GM12878 (cell line): ENCODE measurements around the gene CDC16. TPM values are rescaled to one million over a fixed set of nuclear protein-coding genes. Genes with fewer than 3 reads are reported as not detected.

ENCODE experiments used
- ATAC-seq: fragments of 200-7000 bp; cut with Tn5 transposase; 3 replicates; pipeline ENCODE4 v1.9.1; 2020; ENCODE audit warnings: mild to moderate bottlenecking, moderate library complexity
- BruUV-seq: library from RNA; stranded (reverse); fragments of 400-500 nt; replicated peaks from 2 replicates; lab custom pipeline; 2021; lab: Mats Ljungman, UMichigan
- CTCF ChIA-PET: fragments of 300-600 bp; sonication (Branson Sonifier 250); formaldehyde crosslinking; extraction: SDS; loops from one replicate; lab custom pipeline; 2021; ENCODE audit warnings: inconsistent platforms; lab: Yijun Ruan, JAX
- POLR2A ChIA-PET: fragments of 350-600 bp; formaldehyde crosslinking; extraction: SDS; loops from one replicate; lab custom pipeline; 2021; ENCODE audit warnings: inconsistent platforms; lab: Charles Lee
- RAD21 ChIA-PET: fragments of 300-600 bp; sonication (Branson Sonifier 250); formaldehyde crosslinking; loops from one replicate; lab custom pipeline; 2023; ENCODE audit warnings: antibody characterized with exemption; ENCODE audit not compliant: unreplicated experiment; lab: Charles Lee
- SMC1A ChIA-PET: fragments of 300-600 bp; sonication (Branson Sonifier 250); formaldehyde crosslinking; loops from one replicate; lab custom pipeline; 2023; ENCODE audit not compliant: unreplicated experiment, uncharacterized antibody; lab: Charles Lee
- DNase-seq: peaks from one replicate; pipeline ENCODE4 v3.0.0-alpha.2; 2011; ENCODE audit warnings: low read depth, low spot score
- FAIRE-seq: peaks from 3 replicates; lab custom pipeline; 2011; peaks lifted over from hg19 to GRCh38; lab: Jason Lieb, UNC
- H2AFZ ChIP-seq: 2 replicates; pipeline ENCODE4 v1.6.0; 2011; ENCODE audit warnings: low read depth, low read length, control low read depth; ENCODE audit not compliant: control insufficient read depth
- H3K27ac ChIP-seq: 2 replicates; pipeline ENCODE4 v1.5.1; 2011; ENCODE audit warnings: control low read depth; ENCODE audit not compliant: control insufficient read depth, insufficient read depth
- H3K27me3 ChIP-seq, 2 experiments: replicated peaks in 1 of 2; 2 replicates each; pipeline versions ENCODE4 v1.6.0 to v1.6.1; 2011; ENCODE audit warnings: low read length in 1 of 2; ENCODE audit not compliant: control insufficient read depth in 2 of 2, insufficient read depth in 2 of 2
- H3K36me3 ChIP-seq, 2 experiments: 2 replicates each; pipeline ENCODE4 v1.5.1; 2011; ENCODE audit warnings: low read length in 1 of 2; ENCODE audit not compliant: control insufficient read depth in 2 of 2, insufficient read depth in 2 of 2
- H3K4me1 ChIP-seq: 2 replicates; pipeline ENCODE4 v1.6.1; 2011; ENCODE audit warnings: mild to moderate bottlenecking, low read length, moderate library complexity, mixed read lengths; ENCODE audit not compliant: control insufficient read depth, insufficient read depth
- H3K4me2 ChIP-seq: 2 replicates; pipeline ENCODE4 v1.6.0; 2011; ENCODE audit warnings: control low read depth; ENCODE audit not compliant: control insufficient read depth, insufficient read depth
- H3K4me3 ChIP-seq: fragments of 200-600 bp; sonication (generic); 2 replicates; pipeline ENCODE4 v1.5.1; 2016
- H3K79me2 ChIP-seq: 2 replicates; pipeline ENCODE4 v1.6.0; 2011; ENCODE audit warnings: low read length; ENCODE audit not compliant: control insufficient read depth, insufficient read depth
- H3K9ac ChIP-seq: 2 replicates; pipeline ENCODE4 v1.8.0; 2011; ENCODE audit warnings: low read length, control low read depth, mixed read lengths; ENCODE audit not compliant: control insufficient read depth, insufficient read depth
- H3K9me3 ChIP-seq: replicated peaks from 3 replicates; pipeline ENCODE4 v1.5.1; 2011; ENCODE audit warnings: mild to moderate bottlenecking, low read length; ENCODE audit not compliant: control insufficient read depth, insufficient read depth
- H4K20me1 ChIP-seq: 2 replicates; pipeline ENCODE4 v1.6.0; 2011; ENCODE audit not compliant: control insufficient read depth, insufficient read depth
- IKZF1 ChIP-seq: fragments of 450-650 bp; conservative IDR thresholded peaks from 2 replicates; pipeline ENCODE4 v1.6.1; 2017; ENCODE audit warnings: antibody characterized with exemption, mild to moderate bottlenecking
- WRNIP1 ChIP-seq: IDR thresholded peaks from 2 replicates; pipeline ENCODE4 v1.6.1; 2011; ENCODE audit warnings: low read depth, low read length, improper control_type of control experiment, borderline replicate concordance
- WGBS: methylation state at CpG from one replicate; pipeline ENCODE4 v1.1.6; 2016; ENCODE audit warnings: low lambda C conversion rate; ENCODE audit not compliant: insufficient replicate concordance, insufficient coverage; ENCODE audit errors: missing lambda C conversion rate; 5-methylcytosine and 5-hydroxymethylcytosine counted together
- in situ Hi-C: fragments of 300-500 bp; cut with MboI; formaldehyde crosslinking; loops from 9 replicates; pipeline ENCODE4 v1.14.3; 2018; ENCODE audit warnings: mixed read lengths
- intact Hi-C: fragments of 100-400 bp; cut with micrococcal nuclease; formaldehyde crosslinking; loops from one replicate; pipeline ENCODE4 v1.14.2; 2022; ENCODE audit not compliant: unreplicated experiment
- polyA plus RNA-seq, 11 experiments: library from polyadenylated mRNA; depleted of rRNA in 4 of 11; unstranded in 6 of 11; stranded (reverse) in 5 of 11; fragments of >200 nt; fragmentation: Nextera tagmentation in 4 of 11; fragmentation: Illumina TruSeq in 1 of 11; extraction: Ambion mirVana in 4 of 11; extraction: Trizol in 1 of 11; gene quantifications; 1 replicate in 1 of 11; 2 replicates in 10 of 11; pipeline versions ENCODE4 v1.2.1 to v1.2.3, GENCODE V29; 2011 to 2016; ENCODE audit warnings: inconsistent platforms in 2 of 11, missing spikeins in 2 of 11, low read depth in 1 of 11
- total RNA-seq, 4 experiments: library from RNA; depleted of rRNA in 3 of 4; stranded (reverse); fragments of >200 nt in 3 of 4; fragmentation: Illumina TruSeq in 1 of 4; extraction: Trizol in 1 of 4; gene quantifications; 2 replicates each; pipeline versions ENCODE4 v1.2.1 to v1.2.3, GENCODE V29; 2013 to 2021
- TF ChIP-seq, protein P1 (sequence below): fragments of 450-650 bp; IDR thresholded peaks from 2 replicates; pipeline ENCODE4 v1.6.1; 2017; ENCODE audit warnings: low read depth, mild to moderate bottlenecking, moderate library complexity

CDC16 gene
- total and polyA plus RNA-seq, 10 of the 15 experiments (the other 5 are each of a cell fraction or from before 2014, with no cell fraction given) = 15.4 to 92.9 (median 31.4) TPM

DNA sequence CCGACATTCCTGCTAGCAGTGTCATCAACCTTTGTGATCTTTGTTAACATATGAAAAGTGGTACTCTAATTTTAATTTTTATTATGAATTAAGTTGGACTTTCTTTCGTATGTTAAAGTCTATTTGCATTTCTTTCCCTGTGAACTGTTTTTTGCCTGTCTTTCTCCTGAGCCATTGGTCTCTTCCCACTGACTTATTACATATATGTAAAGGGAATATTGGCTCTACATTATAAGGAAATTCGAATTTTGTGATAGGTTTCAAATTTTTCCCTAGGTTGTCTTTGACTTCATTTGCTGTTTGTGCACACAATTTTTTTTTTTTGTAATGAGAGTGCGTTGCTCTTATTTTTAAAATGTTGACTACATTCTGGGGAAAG is 442 bp upstream of the CDC16 start:
- no peak for TF ChIP-seq IKZF1
- Histone ChIP-seq H3K4me1 (no peaks in the 10 kb centered on the region), H3K27ac (no peak overlapping the region), H3K79me2 (peaks cover 22% of the 10 kb centered on the region), H2AFZ (peak overlapping the region; percentile 85), H3K27me3 (0 out of 4 replicates have a peak, but pooled peaks cover 0 to 6% of the 10 kb centered on the region in 2 experiments), H3K9me3 (no peaks in the 10 kb centered on the region), H4K20me1 (no peaks in the 10 kb centered on the region), H3K4me2 (peak overlapping the region; percentile 34), H3K36me3 (peaks cover 2 to 17% of the 10 kb centered on the region in 2 experiments; a peak in 3 of 4 replicates), H3K4me3 (peak overlapping the region; percentile 97; the same call in 1 of the 2 replicates), H3K9ac (no peak overlapping the region)
- intact Hi-C loops (loop anchor here (2.0 kb wide), 1 partner anchor 47 kb away; the partner anchor contains the start of gene UPF3A), in situ Hi-C loops (no loop called here)
- FAIRE-seq = no peak
- no peak for ATAC-seq
- CTCF ChIA-PET = no interaction called here
- BruUV-seq = no TSS peak
- RAD21 ChIA-PET = no interaction called here
- WGBS = 73% methylated on average over 4 of the region's 4 CpGs
- SMC1A ChIA-PET = no interaction called here
- POLR2A ChIA-PET = no interaction called here
- DNase-seq = no peak

DNA sequence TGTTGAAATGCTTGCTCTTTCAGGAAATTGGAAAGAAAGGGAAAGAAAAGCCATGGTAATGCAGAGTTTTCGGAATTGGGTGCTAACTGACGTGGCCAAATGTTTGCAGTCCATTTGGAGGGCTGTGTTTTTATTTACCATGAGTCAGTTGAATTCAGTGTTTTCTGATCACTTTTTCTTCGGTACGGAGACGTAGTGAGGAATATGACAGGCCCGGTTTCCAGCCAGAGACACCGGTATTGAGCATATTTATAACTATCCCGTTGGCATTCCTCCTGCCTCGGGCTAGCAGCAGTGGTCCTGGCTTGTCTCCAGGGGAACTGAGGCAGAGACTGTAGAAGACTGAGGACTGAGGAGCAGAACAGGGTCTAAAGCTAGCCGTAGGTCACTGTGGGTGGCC is 1.0 kb downstream of the CDC16 start:
- POLR2A ChIA-PET = interaction anchor here (0.9 kb wide), 1 partner anchor 44 kb away, joined by 4 read pairs; no protein-coding TSS in a partner anchor
- no peaks in the 10 kb centered on the region for H3K9me3 ChIP-seq
- H3K4me2 ChIP-seq = peak overlapping the region; percentile 95
- 14% methylated on average over 10 of the region's 10 CpGs for WGBS
- RAD21 ChIA-PET = interaction anchor here (1.0 to 1.4 kb wide), 3 partner anchors 13 to 84 kb away, joined by 3 to 4 read pairs (median 3); partner anchors contain the start of gene UPF3A
- H3K27ac ChIP-seq = peak overlapping the region; percentile 81
- no peak for FAIRE-seq
- H3K9ac ChIP-seq = peak overlapping the region; percentile 70
- peaks cover 2 to 24% of the 10 kb centered on the region in 2 experiments; a peak in 3 of 4 replicates for H3K36me3 ChIP-seq
- H3K4me1 ChIP-seq = no peaks in the 10 kb centered on the region
- no peak for ATAC-seq
- H3K4me3 ChIP-seq = peak overlapping the region; percentile 97
- 0 out of 4 replicates have a peak, but pooled peaks cover 0 to 1% of the 10 kb centered on the region in 2 experiments for H3K27me3 ChIP-seq
- CTCF ChIA-PET = interaction anchor here (0.5 to 1.6 kb wide), 7 partner anchors 10 to 105 kb away, joined by 3 to 4 read pairs (median 4); no protein-coding TSS in a partner anchor
- TSS peak; percentile 75 for BruUV-seq
- intact Hi-C loops (loop anchor here (2.0 kb wide), 1 partner anchor 45 kb away; the partner anchor contains the start of gene UPF3A), in situ Hi-C loops (no loop called here)
- peaks cover 22% of the 10 kb centered on the region for H3K79me2 ChIP-seq
- no peaks in the 10 kb centered on the region for H4K20me1 ChIP-seq
- TF ChIP-seq WRNIP1 = peak; percentile 69; the same call in 1 of the 2 replicates
- TF ChIP-seq, protein P1, sequence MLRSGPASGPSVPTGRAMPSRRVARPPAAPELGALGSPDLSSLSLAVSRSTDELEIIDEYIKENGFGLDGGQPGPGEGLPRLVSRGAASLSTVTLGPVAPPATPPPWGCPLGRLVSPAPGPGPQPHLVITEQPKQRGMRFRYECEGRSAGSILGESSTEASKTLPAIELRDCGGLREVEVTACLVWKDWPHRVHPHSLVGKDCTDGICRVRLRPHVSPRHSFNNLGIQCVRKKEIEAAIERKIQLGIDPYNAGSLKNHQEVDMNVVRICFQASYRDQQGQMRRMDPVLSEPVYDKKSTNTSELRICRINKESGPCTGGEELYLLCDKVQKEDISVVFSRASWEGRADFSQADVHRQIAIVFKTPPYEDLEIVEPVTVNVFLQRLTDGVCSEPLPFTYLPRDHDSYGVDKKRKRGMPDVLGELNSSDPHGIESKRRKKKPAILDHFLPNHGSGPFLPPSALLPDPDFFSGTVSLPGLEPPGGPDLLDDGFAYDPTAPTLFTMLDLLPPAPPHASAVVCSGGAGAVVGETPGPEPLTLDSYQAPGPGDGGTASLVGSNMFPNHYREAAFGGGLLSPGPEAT = no peak
- DNase-seq = no peak
- SMC1A ChIA-PET = interaction anchor here (1.1 to 1.9 kb wide), 6 partner anchors 17 to 104 kb away, joined by 3 to 7 read pairs (median 4); no protein-coding TSS in a partner anchor
- no peak overlapping the region for H2AFZ ChIP-seq
